Upper lobe of right lung (tissue), 1 donor: ENCODE results near the gene PPP1R18. TPM values are rescaled to one million over a fixed set of nuclear protein-coding genes. Genes with fewer than 3 reads are reported as not detected.

Experiments
- ATAC-seq: fragments of 200-7000 bp; cut with Tn5 transposase; one replicate; pipeline ENCODE4 v1.9.1; 2020; ENCODE audit warnings: mild to moderate bottlenecking, moderate library complexity
- DNase-seq: peaks from one replicate; pipeline ENCODE4 v3.0.0-alpha.2; 2020
- H3K27ac ChIP-seq: fragments of 200-600 bp; one replicate; pipeline ENCODE4 v1.8.0; 2022
- H3K27me3 ChIP-seq: fragments of 200-600 bp; one replicate; pipeline ENCODE4 v1.8.0; 2022; ENCODE audit warnings: mild to moderate bottlenecking
- H3K36me3 ChIP-seq: fragments of 200-600 bp; one replicate; pipeline ENCODE4 v1.8.0; 2022
- H3K4me1 ChIP-seq: fragments of 200-600 bp; one replicate; pipeline ENCODE4 v1.8.0; 2022
- H3K4me3 ChIP-seq: fragments of 200-600 bp; one replicate; pipeline ENCODE4 v1.8.0; 2022; ENCODE audit warnings: mild to moderate bottlenecking
- H3K9me3 ChIP-seq: fragments of 200-600 bp; one replicate; pipeline ENCODE4 v1.8.0; 2022
- CTCF ChIP-seq: fragments of 200-600 bp; IDR thresholded peaks from one replicate; pipeline ENCODE4 v1.8.0; 2022; ENCODE audit warnings: antibody characterized with exemption
- intact Hi-C: fragments of 100-400 bp; cut with DNase I; formaldehyde crosslinking; loops from one replicate; pipeline ENCODE4 v1.11.0; 2022
- total RNA-seq: library from RNA; stranded (reverse); fragmentation: NEBNext Ultra II Directional; extraction: Animal tissue kit (Norgen Biotek cat#: 25700); gene quantifications from one replicate; pipeline ENCODE4 v1.2.1, GENCODE V29; 2021
- donor health status: DM: no; HTN: yes; CAD: no; lungs with severe emphysema.

The PPP1R18 gene
- total RNA-seq, 1 donor from 2014 or later, result 72.8 TPM

DNA sequence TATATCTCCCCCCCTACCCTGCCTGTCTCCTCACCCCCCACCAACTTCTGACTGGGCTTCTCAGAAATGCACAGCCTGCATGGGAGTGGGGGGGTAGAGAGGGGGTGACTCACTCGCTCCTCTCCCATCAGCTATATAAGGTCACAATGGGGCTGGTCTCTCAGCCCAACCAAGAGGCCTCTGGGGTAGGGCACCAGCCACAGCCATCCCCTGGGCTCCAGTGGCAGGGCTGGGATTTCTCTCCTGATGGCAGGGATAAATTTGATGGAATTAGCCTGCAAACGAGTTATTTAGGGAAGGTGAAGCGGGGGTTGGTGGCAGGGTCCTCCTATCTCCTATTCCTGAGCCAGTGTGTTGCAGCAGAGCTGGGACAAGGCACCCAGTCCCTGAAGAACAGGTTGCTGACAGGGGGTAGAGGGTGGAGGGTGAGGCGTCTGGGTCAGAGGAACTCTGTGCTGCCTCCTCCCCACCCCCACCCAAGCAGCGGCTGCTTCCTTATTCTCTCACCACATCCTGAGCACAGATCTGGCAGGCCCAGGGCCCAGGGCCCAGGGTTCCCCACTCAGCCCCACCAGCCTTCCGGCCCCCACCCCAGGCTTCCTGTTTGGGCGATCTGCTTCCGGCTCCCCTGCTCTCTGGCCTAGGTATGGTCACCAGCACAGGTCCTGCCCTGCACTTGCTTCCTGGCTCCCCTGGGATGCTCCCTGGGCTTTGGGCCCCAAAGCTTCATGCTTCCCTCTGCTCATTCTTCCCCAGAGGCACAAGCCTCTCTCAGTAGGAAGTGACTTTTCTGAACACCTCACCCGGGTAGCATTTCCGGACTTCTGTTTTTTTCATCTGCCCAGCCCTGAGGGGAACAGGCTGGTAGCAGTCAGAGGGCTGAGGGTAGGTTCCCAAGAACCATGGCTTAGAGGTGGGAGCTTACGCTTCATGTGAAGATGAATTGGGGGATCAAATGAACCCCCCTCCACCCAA is 4.0 kb downstream of the PPP1R18 start:
- no peak for TF ChIP-seq CTCF
- peak; percentile 68 for ATAC-seq
- no peaks in the 10 kb centered on the region for H3K27me3 ChIP-seq
- H3K4me3 ChIP-seq, result peak overlapping the region; percentile 78
- peak overlapping the region; percentile 92 for H3K27ac ChIP-seq
- peaks cover 50% of the 10 kb centered on the region for H3K4me1 ChIP-seq
- H3K36me3 ChIP-seq, result peaks cover 29% of the 10 kb centered on the region
- peak; percentile 92 for DNase-seq
- intact Hi-C loops, result loop anchor here (5.0 kb wide), 1 partner anchor 210 kb away; no protein-coding TSS in a partner anchor
- H3K9me3 ChIP-seq, result no peaks in the 10 kb centered on the region

- Histone ChIP-seq H3K36me3 (peaks cover 36% of the 10 kb centered on the region), H3K9me3 (no peaks in the 10 kb centered on the region), H3K27me3 (no peaks in the 10 kb centered on the region), H3K4me1 (peaks cover 50% of the 10 kb centered on the region), H3K27ac (peak overlapping the region; percentile 92), H3K4me3 (peak overlapping the region; percentile 78)
- no peak for DNase-seq
- TF ChIP-seq CTCF, result no peak
- intact Hi-C loops, result loop anchor here (5.0 kb wide), 1 partner anchor 211 kb away; no protein-coding TSS in a partner anchor
- ATAC-seq, result no peak
Measured at GRCh38 chr6:30681766-30682142, 4.7 kb downstream of the PPP1R18 start.

GRCh38 chr6:30679765-30680535 is 6.5 kb downstream of the PPP1R18 start:
- Histone ChIP-seq H3K27ac (peak overlapping the region; percentile 92), H3K4me3 (peak overlapping the region; percentile 78), H3K4me1 (peaks cover 46% of the 10 kb centered on the region), H3K27me3 (no peaks in the 10 kb centered on the region), H3K9me3 (no peaks in the 10 kb centered on the region), H3K36me3 (peaks cover 47% of the 10 kb centered on the region)
- ATAC-seq (no peak), DNase-seq (no peak)
- no peak for TF ChIP-seq CTCF
- intact Hi-C loops, result loop anchor here (2.0 to 5.0 kb wide), 2 partner anchors 43 to 212 kb away; no protein-coding TSS in a partner anchor

DNA sequence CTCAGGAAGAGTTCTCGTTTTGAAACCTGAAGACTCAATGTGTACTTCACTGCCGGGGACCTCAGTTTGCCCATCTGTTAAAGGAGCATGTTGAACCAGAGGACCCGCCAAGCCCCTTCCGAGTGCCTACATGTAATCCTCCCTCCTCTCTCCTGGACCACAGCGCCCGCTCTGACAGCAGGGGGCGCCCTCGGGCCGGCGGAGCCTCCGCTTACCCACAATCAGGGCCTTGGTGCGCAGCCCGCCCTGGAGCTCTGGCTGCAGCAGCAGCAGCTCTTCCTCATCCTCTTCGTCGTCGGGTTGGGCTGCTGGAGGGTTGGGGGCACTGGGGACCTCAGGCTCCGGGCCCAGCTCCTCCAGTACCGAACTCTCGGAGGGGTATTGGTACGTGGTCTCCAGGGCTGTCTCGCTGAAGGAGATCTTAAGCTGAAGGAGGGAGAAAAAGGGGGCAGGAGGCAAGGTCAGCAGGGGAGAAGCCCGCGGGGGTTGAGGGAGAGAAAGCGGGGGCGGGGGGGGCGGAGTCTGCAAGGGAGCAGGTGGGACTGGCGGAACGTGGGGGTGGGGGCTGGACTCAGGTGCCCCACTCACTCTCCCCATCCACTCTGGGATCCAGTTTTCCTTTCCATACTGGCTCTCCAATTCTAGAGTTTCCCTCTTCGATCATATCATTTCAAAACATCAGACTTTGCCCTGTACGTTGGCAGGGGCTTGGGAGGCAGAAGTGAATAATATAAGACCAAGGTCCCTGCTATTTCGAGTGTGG is 7.3 kb downstream of the PPP1R18 start:
- H3K27me3 ChIP-seq, result no peaks in the 10 kb centered on the region
- peak; percentile 87 for ATAC-seq
- H3K4me1 ChIP-seq, result peaks cover 43% of the 10 kb centered on the region
- peak; percentile 98 for TF ChIP-seq CTCF
- peak; percentile 93 for DNase-seq
- H3K27ac ChIP-seq, result peak overlapping the region; percentile 11
- H3K9me3 ChIP-seq, result no peaks in the 10 kb centered on the region
- peaks cover 47% of the 10 kb centered on the region for H3K36me3 ChIP-seq
- peak overlapping the region; percentile 78 for H3K4me3 ChIP-seq
- intact Hi-C loops, result loop anchor here (2.0 kb wide), 1 partner anchor 44 kb away; no protein-coding TSS in a partner anchor

DNA sequence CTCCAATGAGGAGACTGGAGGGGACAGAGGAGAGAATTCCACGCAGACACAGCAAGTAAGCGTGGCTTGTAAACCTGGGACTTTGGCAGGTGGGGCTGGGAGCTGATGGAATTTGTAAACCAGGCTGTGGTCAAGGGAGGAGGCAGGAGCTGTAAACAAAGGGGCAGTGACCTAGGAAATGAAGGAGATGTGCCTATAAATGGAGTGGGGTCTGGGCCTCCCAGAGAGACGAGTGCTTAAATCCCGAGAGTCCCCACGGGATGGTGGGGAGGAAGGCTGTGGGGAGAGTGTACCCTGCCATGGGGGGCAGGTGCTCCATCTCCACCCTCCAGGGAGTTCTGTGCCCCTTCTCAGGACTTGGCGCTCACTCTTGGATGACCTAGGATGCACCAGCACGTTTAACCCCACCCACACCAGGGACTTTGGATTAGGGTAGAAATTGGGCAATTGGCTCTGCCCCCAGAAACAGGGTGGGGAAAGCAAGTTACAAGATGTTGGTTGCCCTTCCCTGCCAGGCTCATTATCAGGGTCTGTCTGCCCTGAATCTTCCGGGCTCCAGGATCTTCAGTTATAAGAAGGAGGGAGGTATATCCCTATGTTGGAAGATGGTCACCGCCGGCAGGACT is 9.7 kb downstream of the PPP1R18 start:
- Histone ChIP-seq H3K36me3 (peaks cover 47% of the 10 kb centered on the region), H3K9me3 (no peaks in the 10 kb centered on the region), H3K27me3 (no peaks in the 10 kb centered on the region), H3K27ac (no peak overlapping the region), H3K4me3 (no peak overlapping the region), H3K4me1 (peaks cover 38% of the 10 kb centered on the region)
- TF ChIP-seq CTCF, result no peak
- intact Hi-C loops, result no loop called here
- ATAC-seq (no peak), DNase-seq (no peak)
